Anterior cingulate cortex (tissue), 58 donors: Measurements from ENCODE around the gene IFIH1.
A peak's percentile ranks its signal among the peaks of the same experiment; 100 is the strongest.

Source experiments
- DNase-seq, 58 donors: peaks; one replicate each; lab custom pipeline; 2025; lab: John Stamatoyannopoulos, UW

Gene IFIH1

GRCh38 chr2:162318328-162319180, at the start of gene IFIH1:
IFIH1 (minus strand) TSS chr2:162318684; CDS start chr2:162318307, 377 bp downstream.
- peak in 51 of 58 donors; percentile 5 to 72 (median 46) for DNase-seq

- DNase-seq, result no peak
Measured at GRCh38 chr2:162365392-162365791, 46.9 kb upstream of the IFIH1 start.

DNA sequence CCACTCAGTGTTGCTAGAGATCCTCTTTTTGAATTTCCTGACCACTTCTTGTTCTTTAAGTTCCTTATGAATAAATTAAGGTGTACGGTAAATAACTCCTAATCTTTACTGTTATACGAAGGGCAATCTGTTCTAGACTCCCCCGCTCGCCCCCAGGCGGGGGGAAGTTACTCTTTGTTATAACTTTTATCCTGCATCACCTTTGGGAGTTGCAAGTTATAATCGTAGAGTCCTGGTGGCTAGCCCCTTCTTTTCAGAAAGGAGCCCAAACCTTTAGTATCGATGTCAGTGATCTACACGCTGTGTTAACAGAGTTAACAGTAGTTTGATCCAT, 26.1 kb upstream of the IFIH1 start:
- peak in 4 of 58 donors; percentile 9 to 62 (median 48) for DNase-seq

- DNase-seq, result peak; percentile 84 to 99 (median 97)
Measured at GRCh38 chr2:162343824-162344616, 25.5 kb upstream of the IFIH1 start, which contains the start of gene GCA. GCA (plus strand) TSS chr2:162344132; CDS start chr2:162344249, 117 bp downstream.

- DNase-seq, result no peak
Measured at GRCh38 chr2:162343492-162343823, 25.0 kb upstream of the IFIH1 start.

DNA sequence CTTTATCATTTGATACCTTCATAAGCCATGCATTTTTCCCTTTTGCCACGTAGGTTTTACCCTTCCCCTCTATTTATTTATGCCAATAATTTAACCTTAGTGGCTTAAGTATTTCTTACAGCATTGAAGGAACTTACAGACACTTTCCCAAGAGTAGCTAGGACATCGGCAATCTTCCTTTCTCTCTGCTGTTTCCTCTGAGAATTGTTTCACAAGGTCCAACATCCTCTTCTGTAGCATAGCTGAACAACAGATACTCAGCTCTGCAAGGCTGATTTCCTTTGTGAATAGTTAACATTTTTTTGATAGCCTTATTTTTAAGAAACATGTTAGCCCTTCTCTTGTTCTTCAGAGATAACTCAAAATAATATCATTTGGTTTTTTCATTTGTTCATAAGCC, 24.4 kb upstream of the IFIH1 start:
- DNase-seq, result no peak

DNA sequence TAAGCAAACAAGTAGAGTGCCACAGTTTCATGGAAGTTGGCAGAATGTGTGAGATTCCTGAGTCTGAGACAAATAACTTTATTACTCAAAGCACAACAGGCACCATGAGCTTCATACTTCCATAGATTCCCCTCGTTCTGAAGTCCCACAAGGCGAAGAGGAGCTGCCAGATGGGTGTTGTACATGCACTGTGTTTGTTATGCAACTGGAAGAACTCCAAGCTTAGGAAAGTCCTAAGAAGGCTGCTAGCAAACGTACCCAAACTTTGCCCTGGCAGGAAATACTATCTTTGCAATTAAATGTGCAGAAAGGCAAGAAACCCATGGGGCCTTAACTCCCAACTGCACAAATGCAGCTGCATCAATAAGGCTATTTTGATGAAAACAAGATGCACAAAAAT, 23.8 kb upstream of the IFIH1 start:
- no peak for DNase-seq

- DNase-seq, result no peak
Measured at GRCh38 chr2:162340822-162341221, 22.3 kb upstream of the IFIH1 start.

GRCh38 chr2:162337868-162338267, 19.4 kb upstream of the IFIH1 start:
- DNase-seq, result no peak

- peak in 16 of 58 donors; percentile 1 to 45 (median 12) for DNase-seq
Measured at GRCh38 chr2:162333968-162334367, 15.5 kb upstream of the IFIH1 start.

DNA sequence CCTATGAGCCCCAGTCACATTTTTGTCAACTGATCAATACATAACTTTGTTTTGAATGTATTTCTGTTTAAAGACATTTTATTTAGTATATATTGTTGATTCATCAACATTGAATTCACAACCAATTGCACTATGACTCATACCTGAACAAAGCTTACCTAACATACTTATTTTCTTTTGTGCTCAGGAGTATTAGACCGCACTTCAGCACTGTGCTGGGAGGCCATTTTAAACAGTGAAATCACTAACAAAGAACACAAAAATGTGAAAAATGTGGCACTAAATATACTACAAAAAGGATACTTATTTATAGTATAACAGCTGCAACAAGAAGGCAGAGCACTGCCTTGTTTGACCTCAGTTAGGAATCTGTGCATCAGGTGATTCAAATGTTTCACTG, 12.4 kb upstream of the IFIH1 start:
- DNase-seq, result no peak

DNA sequence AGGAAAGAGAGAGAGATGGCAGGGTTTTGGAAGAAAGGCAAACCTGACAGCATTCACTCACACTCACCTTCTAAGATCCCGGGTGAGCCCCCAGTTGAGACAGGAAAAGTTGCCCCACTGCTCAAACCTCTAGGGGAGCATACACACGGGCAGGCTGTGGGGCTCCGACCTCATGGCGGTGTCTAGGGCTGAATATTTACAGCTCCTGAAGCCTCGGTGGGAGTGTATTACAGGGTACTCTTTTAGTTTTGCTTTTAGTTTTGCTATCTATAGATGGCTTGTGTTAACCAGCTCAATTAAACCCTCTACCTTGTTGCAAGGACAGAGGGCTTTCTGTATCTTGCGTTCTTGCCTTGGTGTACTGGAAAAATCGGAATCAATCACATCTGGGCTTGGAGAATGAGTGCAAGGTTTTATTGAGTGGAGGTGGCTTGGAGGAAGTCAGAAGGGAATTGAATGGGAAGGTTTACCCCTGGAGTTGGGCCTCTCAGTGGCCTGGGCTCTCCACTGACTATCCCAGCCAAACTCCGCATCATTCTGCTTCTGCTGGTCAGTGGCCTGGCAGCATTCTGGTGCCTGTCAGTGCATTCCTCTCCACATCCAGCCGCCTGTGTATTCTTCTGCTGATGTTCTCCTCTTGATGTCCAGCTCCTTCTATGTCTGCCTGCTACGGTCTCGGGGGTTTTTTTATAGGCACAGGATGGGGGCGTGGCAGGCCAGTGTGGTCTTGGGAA, 10.1 kb upstream of the IFIH1 start:
- no peak for DNase-seq

- no peak for DNase-seq
Measured at GRCh38 chr2:162327806-162328205, 9.3 kb upstream of the IFIH1 start.

GRCh38 chr2:162327134-162327769, 8.8 kb upstream of the IFIH1 start:
- no peak for DNase-seq

- no peak for DNase-seq
Measured at GRCh38 chr2:162324953-162325352, 6.5 kb upstream of the IFIH1 start.

DNA sequence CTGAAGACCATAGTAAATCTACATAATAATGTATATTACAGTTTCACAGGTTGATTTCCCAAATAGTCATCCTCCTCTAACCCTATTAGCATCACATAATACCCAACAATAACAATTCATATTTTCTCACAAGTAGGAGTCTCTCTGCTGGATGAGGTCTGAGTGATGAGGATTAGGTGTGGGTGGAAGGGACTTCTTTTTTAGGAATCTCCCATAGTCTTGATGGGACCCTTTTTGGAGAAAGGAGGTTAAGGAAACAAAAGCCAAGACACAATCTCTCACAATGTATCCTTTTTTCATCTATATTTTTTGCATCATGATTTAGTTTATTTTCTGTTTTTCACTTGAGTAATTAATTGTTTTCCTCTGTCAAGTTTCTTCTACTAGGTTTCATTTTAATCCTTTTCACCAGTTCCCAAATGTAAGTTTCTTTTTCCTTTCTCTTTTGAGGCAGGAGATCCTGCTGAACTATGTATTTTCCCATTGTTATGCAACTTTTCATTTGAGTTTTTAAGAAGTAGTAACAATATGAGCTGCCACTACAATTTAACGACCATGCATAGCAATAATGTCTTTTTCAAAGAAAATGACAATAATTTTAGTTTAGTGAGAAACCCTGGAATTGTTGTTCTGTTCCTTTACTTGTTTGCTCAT, 2.5 kb upstream of the IFIH1 start:
- no peak for DNase-seq

DNA sequence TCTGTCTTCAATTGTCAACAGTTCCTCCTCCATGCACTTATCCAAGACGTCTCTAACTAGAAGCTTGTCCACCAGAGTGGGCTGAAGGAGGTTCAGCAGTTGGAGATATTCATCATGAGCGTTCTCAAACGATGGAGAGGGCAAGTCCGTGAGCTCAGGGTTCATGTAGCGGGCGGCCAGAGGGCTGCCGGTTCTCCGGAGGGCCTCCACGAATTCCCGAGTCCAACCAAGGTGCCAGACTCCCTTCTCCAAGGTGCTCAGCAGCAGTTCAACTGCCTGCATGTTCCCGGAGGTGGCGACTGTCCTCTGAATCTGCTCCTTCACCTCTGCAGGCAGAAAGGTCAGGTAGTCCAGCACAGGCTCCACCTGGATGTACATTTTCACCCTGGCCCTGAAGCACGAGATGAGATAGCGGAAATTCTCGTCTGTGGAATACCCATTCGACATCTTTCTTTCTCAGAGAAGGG, 590 bp downstream of the IFIH1 start:
- DNase-seq, result no peak

DNA sequence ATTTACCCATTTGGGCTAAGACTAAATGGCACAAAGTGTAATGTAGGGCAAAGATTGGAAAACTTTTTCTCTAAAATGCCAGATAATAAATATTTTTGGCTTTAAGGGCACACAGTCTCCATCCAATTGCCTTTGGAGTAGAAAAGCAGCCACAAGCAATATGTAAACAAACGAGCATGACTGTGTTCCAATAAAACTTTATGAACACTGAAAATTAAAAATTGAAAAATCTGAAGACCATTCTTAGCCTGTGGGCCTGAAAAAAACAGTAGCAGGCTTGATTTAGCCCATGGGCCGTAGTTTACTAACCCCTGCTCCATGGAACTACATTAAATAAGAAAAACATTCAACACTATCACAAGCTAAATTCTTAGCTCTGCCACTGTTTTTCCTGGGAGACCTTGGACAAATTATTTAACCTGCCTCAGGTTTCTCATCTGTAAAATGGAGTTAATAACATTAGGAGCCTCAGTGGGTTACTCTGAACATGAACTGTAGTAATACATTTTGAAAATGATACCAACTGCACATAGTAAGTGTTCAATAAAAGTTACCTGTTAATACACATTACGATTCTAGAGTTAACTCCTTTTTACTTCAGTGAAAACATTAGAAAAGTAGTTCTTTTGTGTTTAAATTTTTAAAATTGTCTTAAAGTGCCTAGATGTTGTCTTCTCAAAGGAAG, 1.3 kb downstream of the IFIH1 start:
- DNase-seq, result no peak

DNA sequence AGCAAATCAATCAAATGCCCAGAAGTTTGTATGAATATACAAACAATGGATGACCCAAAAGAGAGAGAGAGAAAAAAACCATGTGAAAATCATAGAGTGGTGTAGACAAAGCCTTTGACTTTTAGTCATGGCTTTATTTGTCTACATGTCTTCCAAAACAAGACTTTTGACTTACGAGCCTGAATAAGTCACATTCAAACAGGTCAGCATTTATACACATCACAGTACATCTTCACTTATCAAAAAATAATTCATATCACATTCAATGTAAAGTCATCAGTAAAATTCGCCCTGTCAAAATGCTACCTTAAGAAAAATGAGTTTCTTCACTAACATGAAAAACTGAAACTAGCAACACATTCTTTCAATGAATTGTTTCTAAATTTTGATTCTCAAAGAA, 1.9 kb downstream of the IFIH1 start:
- no peak for DNase-seq
